AG04449 (cell line): Measurements from ENCODE around the gene NTRK3.

ENCODE experiments used
- CTCF ChIA-PET: fragments of 350-600 bp; formaldehyde crosslinking; extraction: SDS; loops from one replicate; lab custom pipeline; 2021; ENCODE audit warnings: antibody characterized with exemption; lab: Yijun Ruan, JAX
- POLR2A ChIA-PET: fragments of 400-600, 350-600 bp; formaldehyde crosslinking; extraction: SDS; loops from one replicate; lab custom pipeline; 2020; ENCODE audit warnings: antibody characterized with exemption, inconsistent platforms; lab: Yijun Ruan, JAX
- DNase-seq: peaks from one replicate; pipeline ENCODE4 v3.0.0-alpha.2; 2010; ENCODE audit warnings: low read depth, low spot score
- H3K4me3 ChIP-seq: 2 replicates; pipeline ENCODE4 v1.5.1; 2011; ENCODE audit warnings: low read depth, mild to moderate bottlenecking, control low read depth, low read length
- CTCF ChIP-seq: IDR thresholded peaks from one replicate; pipeline ENCODE4 v1.5.1; 2011; ENCODE audit warnings: mild to moderate bottlenecking, moderate library complexity, low read length, control low read depth, inconsistent platforms; ENCODE audit not compliant: insufficient read depth; ENCODE audit errors: missing control alignments

The NTRK3 gene

GRCh38 chr15:88012688-88013087, 243.9 kb downstream of the NTRK3 start:
- DNase-seq = no peak
- H3K4me3 ChIP-seq = no peak overlapping the region
- POLR2A ChIA-PET = no interaction called here
- no peak for TF ChIP-seq CTCF
- CTCF ChIA-PET = no interaction called here

GRCh38 chr15:88012233-88012632, 244.3 kb downstream of the NTRK3 start:
- DNase-seq = no peak
- POLR2A ChIA-PET = no interaction called here
- TF ChIP-seq CTCF = no peak
- CTCF ChIA-PET = no interaction called here
- H3K4me3 ChIP-seq = no peak overlapping the region

GRCh38 chr15:88011533-88011932, 245.0 kb downstream of the NTRK3 start:
- no peak for TF ChIP-seq CTCF
- ChIA-PET POLR2A (no interaction called here), CTCF (no interaction called here)
- DNase-seq = no peak
- H3K4me3 ChIP-seq = no peak overlapping the region

GRCh38 chr15:88006146-88006545, 250.4 kb downstream of the NTRK3 start:
- ChIA-PET POLR2A (no interaction called here), CTCF (no interaction called here)

GRCh38 chr15:88004399-88004798, 252.1 kb downstream of the NTRK3 start:
- H3K4me3 ChIP-seq = no peak overlapping the region
- no peak for TF ChIP-seq CTCF
- DNase-seq = no peak
- CTCF ChIA-PET = no interaction called here
- POLR2A ChIA-PET = no interaction called here

More at GRCh38 chr15:88006146-88006545, 250.4 kb downstream of the NTRK3 start:
- no peak overlapping the region for H3K4me3 ChIP-seq
- no peak for DNase-seq
- no peak for TF ChIP-seq CTCF

GRCh38 chr15:88003541-88004327, 252.8 kb downstream of the NTRK3 start:
- CTCF ChIA-PET = no interaction called here
- POLR2A ChIA-PET = no interaction called here
- H3K4me3 ChIP-seq = no peak overlapping the region
- TF ChIP-seq CTCF = no peak
- no peak for DNase-seq
